HTERT RPE-1 (cell line): Measurements from ENCODE around the gene ATP4B.

Experiments
- in situ Hi-C: fragments of 300-500 bp; cut with MboI; formaldehyde crosslinking; loops from 4 replicates; pipeline ENCODE4 v1.14.3; 2020; ENCODE audit warnings: low sequenced_read_pairs

The ATP4B gene

GRCh38 chr13:113657851-113658741 is at the start of gene ATP4B:
Gene ATP4B, minus strand, starts transcription at chr13:113658198. Its CDS starts 54 bp downstream, at chr13:113658144.
- in situ Hi-C loops, result no loop called here

- in situ Hi-C loops, result no loop called here
These were observed 14.1 kb upstream of the ATP4B start for GRCh38 chr13:113672002-113672651.

DNA sequence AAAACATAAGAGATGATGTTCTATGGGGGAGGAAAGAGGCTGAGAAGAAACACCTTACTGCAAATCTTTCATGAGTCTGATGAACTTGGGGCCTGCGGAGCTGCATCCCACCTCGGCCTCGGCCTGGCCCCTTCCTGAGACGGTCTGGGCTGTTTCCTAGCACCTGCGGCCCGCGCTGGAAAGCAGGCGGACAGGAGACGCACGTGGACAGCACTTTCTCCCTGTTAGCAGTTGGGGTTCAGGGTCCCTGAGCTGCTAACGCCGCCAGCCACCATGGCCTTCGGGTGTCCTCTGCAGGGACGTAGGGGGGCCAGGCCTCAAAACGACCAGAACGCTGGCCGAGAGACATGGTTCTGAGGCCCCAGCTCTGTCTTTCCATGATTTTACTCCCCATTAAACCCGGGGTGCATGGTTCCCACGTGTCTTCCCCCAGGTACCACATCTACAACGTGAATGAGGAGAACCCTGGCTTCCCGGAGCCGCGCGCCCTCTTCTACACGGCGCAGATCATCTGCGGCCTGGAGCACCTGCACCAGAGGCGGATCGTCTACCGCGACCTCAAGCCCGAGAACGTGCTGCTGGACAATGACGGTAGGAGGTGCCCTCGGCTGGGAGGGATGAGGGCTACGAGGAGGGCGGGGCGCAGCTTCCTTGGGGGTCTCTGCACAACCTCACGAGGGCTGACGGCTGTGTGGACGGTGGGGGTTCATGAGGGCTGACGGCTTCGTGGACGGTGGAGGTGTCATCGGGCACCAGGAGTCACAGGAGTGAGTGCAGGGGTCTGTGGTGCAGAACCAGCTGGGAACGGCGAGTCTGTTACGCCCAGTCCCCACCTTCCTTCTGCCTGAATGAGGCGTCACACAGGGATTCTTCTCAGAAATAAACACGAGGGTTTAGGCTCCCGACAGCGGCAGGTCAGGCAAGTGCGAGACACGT is 13.3 kb upstream of the ATP4B start:
- in situ Hi-C loops, result no loop called here

- in situ Hi-C loops, result no loop called here
These were observed 12.5 kb upstream of the ATP4B start for GRCh38 chr13:113670541-113670940.

DNA sequence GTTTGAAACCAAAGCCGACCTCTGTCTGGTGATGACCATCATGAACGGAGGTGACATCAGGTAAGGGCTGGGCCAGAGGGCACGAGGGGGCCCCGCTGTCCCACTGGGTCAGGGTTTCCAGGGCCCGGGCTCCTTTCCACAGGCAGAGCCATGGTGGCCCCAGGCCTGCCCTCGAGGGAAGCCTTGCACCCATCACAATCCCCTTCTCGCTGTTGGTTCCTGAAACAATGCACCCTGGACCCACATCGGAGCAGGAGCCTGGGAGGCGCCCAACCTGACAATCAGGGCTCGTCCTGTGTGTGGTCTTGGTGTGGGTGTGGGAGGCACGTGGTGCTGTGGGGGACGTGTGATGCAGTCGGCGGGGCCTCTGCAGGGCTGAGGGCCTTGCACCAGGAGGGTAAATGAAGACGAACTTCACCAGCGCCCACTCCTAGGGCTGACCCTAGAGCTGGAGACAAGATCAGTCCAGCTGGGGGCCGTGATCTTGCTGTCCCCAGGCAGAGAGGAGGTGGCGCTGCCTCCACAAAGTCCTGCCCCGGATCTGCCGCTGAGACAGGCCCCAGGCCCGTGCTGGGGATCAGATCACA is 11.8 kb upstream of the ATP4B start:
- in situ Hi-C loops, result no loop called here

DNA sequence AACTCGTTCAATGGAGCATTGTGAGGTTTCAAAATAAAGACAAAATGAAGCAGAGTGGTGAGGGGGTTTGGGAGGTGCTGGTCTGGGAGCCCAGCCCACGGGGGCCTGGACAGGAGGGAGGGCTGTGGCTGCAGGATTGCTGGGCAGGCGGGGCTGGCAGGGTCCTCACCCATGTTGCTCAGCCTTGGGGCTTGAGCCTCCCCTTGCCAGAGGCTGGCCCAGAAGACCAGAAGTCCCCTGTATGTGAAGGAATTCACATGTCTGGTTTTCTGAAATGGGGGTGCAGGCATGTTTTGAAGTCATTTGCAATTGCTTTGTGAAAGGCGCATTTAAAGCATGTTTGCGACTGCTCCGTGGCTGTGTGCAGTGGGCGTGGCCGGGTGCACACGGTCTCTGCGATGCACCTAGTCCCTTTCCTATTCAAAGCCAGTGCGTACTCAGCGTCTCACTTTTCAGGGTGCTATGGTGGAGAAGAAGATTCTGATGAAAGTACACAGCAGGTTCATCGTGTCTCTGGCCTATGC is 11.3 kb upstream of the ATP4B start:
- in situ Hi-C loops, result no loop called here

GRCh38 chr13:113668491-113668971 is 10.5 kb upstream of the ATP4B start:
- in situ Hi-C loops, result no loop called here

DNA sequence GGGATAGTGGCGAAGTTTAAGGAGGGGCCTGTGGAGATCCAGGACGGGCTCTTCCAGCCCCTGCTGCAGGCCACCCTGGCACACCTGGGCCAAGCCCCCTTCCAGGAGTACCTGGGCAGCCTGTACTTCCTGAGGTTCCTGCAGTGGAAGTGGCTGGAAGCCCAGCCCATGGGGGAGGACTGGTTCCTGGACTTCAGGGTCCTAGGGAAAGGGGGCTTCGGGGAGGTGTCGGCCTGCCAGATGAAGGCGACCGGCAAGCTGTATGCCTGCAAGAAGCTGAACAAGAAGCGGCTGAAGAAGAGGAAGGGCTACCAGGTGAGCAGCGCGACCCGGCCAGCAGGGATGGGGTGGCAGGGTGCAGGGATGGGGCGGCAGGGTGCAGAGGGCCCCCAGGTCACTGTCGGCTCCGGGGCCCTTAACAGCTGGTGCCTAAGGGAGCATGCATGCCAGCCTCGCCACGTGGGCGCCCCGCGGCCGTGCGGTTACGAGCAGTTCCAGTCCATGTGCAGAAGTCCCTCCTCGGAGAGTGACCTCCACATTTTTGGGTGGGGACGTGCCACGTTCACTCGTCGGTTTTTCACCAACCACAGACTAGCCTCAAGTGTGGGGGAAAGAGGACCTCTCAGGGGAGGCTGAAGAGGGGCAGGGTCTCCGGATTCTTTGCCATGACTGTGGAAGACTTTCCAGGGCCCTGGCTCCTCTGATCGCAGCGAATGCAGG is 9.9 kb upstream of the ATP4B start:
- in situ Hi-C loops, result no loop called here

GRCh38 chr13:113666951-113667701 is 9.1 kb upstream of the ATP4B start, which contains the start of gene GRK1:
Gene GRK1, plus strand, starts transcription at chr13:113667219. Its CDS starts 168 bp downstream, at chr13:113667387.
- in situ Hi-C loops, result no loop called here

DNA sequence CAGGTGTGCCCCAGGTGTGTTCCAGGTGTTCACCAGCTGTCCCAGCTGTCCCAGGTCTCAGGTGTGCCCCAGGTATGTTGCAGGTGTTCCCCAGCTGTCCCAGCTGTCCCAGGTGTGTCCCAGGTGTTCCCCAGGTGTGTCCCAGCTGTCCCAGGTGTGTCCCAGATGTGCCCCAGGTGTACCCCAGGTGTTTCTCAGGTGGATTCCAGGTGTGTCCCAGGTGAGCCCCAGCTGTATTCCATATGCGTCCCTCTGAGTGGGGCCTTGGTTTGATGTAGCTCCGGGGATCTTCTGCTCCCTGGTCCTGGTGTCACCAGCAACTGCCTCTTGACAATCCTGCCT is 8.3 kb upstream of the ATP4B start:
- in situ Hi-C loops, result no loop called here

DNA sequence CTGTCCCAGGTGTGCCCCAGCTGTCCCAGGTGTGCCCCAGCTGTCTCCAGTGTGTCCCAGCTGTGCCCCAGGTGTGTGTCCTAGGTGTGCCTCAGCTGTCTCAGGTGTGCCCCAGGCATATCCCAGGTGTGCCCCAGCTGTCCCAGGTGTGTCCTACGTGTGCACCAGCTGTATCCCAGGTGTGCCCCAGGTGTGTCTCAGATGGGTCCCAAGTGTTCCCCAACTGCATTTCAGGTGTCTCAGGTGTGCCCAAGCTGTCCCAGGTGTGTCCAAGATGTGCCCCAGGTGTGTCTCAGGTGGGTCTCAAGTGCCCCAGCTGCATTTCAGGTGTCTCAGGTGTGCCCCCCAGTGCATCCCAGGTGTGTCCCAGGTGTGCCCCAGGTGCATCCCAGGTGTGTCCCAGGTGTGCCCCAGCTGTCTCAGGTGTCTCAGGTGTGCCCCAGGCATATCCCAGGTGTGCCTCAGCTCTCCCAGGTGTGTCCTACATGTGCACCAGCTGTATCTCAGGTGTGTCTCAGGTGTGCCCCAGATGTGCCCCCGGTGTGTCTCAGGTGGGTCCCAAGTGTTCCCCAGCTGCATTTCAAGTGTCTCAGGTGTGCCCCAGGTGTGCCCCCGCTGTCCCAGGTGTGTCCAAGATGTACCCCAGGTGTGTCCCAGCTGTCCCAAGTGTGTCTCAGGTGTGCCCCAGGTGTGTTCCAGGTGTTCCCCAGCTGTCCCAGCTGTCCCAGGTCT is 7.8 kb upstream of the ATP4B start:
- in situ Hi-C loops, result no loop called here

DNA sequence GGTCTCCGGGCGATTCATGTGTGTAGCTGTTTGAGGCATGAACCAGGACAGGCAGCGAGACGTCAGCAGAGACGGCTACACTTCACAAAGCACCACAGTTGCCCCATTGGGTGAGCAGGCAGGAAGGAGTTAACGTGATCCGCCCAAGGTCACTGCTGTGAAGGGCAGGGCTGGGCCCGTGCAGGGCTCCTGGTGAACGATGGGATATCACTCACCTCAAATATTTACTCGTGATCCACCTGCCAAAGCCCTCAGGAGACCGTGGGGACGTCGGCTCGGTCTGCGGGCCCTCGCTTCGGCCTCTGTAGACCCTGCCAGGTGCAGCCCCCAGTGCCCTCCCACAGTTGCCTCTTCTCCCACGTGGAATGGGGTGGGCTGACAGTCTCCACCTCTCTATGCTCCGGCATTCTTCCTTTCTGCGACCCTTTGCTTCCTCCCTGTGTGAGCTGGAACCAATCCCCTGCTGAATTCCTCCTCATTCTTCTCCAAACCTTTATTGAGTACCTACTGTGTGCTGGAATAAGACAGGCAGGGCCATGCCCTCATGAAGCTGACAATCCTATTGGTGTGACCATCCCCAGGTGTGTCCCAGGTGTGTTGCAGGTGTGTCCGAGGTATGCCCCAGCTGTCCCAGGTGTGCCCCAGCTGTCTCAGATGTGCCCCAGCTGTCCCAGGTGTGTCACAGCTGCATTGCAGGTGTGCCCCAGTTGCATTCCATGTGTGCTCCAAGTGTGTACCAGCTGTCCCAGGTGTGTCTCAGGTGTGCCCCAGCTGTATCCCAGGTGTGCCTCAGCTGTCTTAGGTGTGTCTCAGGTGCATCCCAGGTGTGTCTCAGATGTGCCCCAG is 7.0 kb upstream of the ATP4B start:
- in situ Hi-C loops, result no loop called here

GRCh38 chr13:113663934-113664333 is 5.9 kb upstream of the ATP4B start:
- in situ Hi-C loops, result no loop called here

- in situ Hi-C loops, result no loop called here
These were observed 3.5 kb upstream of the ATP4B start for GRCh38 chr13:113661509-113661908.

DNA sequence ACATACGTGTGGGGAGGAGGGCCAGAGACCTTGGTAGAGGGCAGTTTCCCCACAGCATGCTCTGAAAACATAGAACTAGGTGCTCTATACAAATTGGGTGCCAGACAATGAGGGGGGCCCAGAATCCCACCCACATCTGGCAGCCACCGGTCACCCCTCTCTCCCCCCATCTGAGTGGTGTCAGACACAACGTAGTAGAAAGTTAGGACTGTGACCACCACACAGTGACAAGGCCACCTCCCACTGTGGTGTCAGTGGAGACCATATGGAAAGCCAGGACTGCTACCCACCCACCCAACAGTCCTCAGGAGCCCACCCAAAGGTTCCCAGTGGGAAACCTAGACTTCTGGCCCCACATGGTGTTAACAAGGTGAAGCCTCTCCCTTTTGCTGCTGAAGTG is 2.1 kb upstream of the ATP4B start:
- in situ Hi-C loops, result no loop called here

DNA sequence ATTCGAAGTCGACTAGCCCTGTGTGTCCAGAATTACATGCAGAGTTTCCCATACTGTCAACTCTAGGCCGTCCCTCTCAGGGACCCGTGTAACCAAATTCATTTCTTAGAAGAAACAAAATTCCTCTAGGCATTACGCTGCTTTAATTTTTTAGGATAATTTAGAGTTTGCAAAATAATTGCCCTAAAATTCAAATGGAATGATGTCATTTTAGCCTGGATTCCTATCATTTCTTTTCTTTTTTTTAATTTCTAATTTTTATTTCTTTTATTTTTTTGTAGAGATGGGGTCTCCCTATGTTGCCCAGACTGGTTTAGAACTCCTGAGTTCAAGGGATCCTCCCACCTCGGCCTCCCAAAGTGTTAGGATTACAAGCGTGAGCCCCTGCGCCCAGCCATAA is 1.3 kb upstream of the ATP4B start:
- in situ Hi-C loops, result no loop called here

GRCh38 chr13:113658836-113659235 is 838 bp upstream of the ATP4B start:
- in situ Hi-C loops, result no loop called here
